CD14-positive monocyte (primary cell): ENCODE measurements around the gene RALA. TPM values are rescaled to one million over a fixed set of nuclear protein-coding genes. Genes with fewer than 3 reads are reported as not detected.
"Not testable (repeated sequence)": the region's sequence is repeated elsewhere in the genome, so short reads cannot be mapped to it uniquely, and the experiment has no call there.

Source experiments
- DNase-seq, 3 donors: peaks; one replicate each; pipeline ENCODE4 v3.0.0-alpha.2; 2011 to 2022
- H2AFZ ChIP-seq: 2 replicates; pipeline ENCODE4 v1.6.0; 2012; ENCODE audit warnings: mild to moderate bottlenecking, low read depth, low read length, inconsistent platforms; ENCODE audit not compliant: insufficient read depth, poor library complexity, severe bottlenecking
- H3K27ac ChIP-seq, 2 donors: 1 replicate in 1 of 2; 2 replicates in 1 of 2; pipeline ENCODE4 v1.5.1; 2012 to 2013; ENCODE audit warnings: low read length in 2 of 2, control low read depth in 1 of 2, inconsistent platforms in 1 of 2, low read depth in 1 of 2, mild to moderate bottlenecking in 1 of 2
- H3K27me3 ChIP-seq, 2 donors: one replicate each; pipeline versions ENCODE4 v1.6.0 to v1.6.1; 2011 to 2013; ENCODE audit warnings: low read length in 2 of 2; ENCODE audit not compliant: control insufficient read depth in 2 of 2, insufficient read depth in 2 of 2
- H3K36me3 ChIP-seq, 2 donors: replicated peaks in 1 of 2; 1 replicate in 1 of 2; 2 replicates in 1 of 2; pipeline versions ENCODE4 v1.5.1 to v1.6.1; 2012 to 2013; ENCODE audit warnings: low read length in 2 of 2, control low read depth in 1 of 2, inconsistent platforms in 1 of 2, mild to moderate bottlenecking in 1 of 2; ENCODE audit not compliant: insufficient read depth in 2 of 2, control insufficient read depth in 1 of 2
- H3K4me1 ChIP-seq, 2 donors: 1 replicate in 1 of 2; 2 replicates in 1 of 2; pipeline versions ENCODE4 v1.5.1 to v1.6.1; 2012 to 2013; ENCODE audit warnings: low read length in 2 of 2, control low read depth in 1 of 2, inconsistent platforms in 1 of 2, mild to moderate bottlenecking in 1 of 2, moderate library complexity in 1 of 2; ENCODE audit not compliant: insufficient read depth in 2 of 2, control insufficient read depth in 1 of 2
- H3K4me2 ChIP-seq: replicated peaks from 2 replicates; pipeline ENCODE3; 2012; ENCODE audit warnings: low read length, moderate library complexity, mild to moderate bottlenecking; ENCODE audit not compliant: poor library complexity, severe bottlenecking; ENCODE audit errors: extremely low read depth
- H3K4me3 ChIP-seq, 3 experiments: fragments of 200-600 bp in 1 of 3; sonication (generic) in 1 of 3; replicated peaks in 1 of 3; 1 replicate in 2 of 3; 2 replicates in 1 of 3; pipeline ENCODE4 v1.5.1; 2011 to 2013; ENCODE audit warnings: low read length in 3 of 3, mild to moderate bottlenecking in 3 of 3, control low read depth in 2 of 3, low read depth in 2 of 3, inconsistent platforms in 1 of 3, moderate library complexity in 1 of 3
- H3K79me2 ChIP-seq: 2 replicates; pipeline ENCODE4 v1.6.0; 2012; ENCODE audit warnings: mild to moderate bottlenecking, control low read depth, inconsistent platforms, low read length, moderate library complexity; ENCODE audit not compliant: insufficient read depth
- H3K9ac ChIP-seq: 2 replicates; pipeline ENCODE4 v1.6.0; 2017; ENCODE audit warnings: low read length, mild to moderate bottlenecking; ENCODE audit not compliant: insufficient read depth, poor library complexity, severe bottlenecking
- H3K9me3 ChIP-seq, 2 donors: replicated peaks in 1 of 2; 1 replicate in 1 of 2; 2 replicates in 1 of 2; pipeline versions ENCODE4 v1.5.1 to v1.6.1; 2012 to 2013; ENCODE audit warnings: low read length in 2 of 2, control low read depth in 1 of 2; ENCODE audit not compliant: control insufficient read depth in 1 of 2, insufficient read depth in 1 of 2
- H4K20me1 ChIP-seq: 2 replicates; pipeline ENCODE4 v1.6.0; 2012; ENCODE audit warnings: mild to moderate bottlenecking, low read length, control low read depth, moderate library complexity; ENCODE audit not compliant: insufficient read depth
- H3K27ac Mint-ChIP-seq, 7 donors: one replicate each; pipeline ENCODE4 v1.8.0; 2020; ENCODE audit warnings: mild to moderate bottlenecking in 7 of 7, mixed read lengths in 7 of 7, moderate library complexity in 6 of 7, inconsistent platforms in 2 of 7
- H3K27me3 Mint-ChIP-seq, 3 donors: one replicate each; pipeline ENCODE4 v1.8.0; 2021 to 2022; ENCODE audit warnings: low read depth in 3 of 3, mild to moderate bottlenecking in 3 of 3, mixed read lengths in 3 of 3, moderate library complexity in 3 of 3, inconsistent platforms in 1 of 3
- H3K36me3 Mint-ChIP-seq, 2 donors: one replicate each; pipeline ENCODE4 v1.8.0; 2020; ENCODE audit warnings: mixed read lengths in 2 of 2, inconsistent platforms in 1 of 2, mild to moderate bottlenecking in 1 of 2
- H3K4me1 Mint-ChIP-seq: one replicate; pipeline ENCODE4 v1.8.0; 2020; ENCODE audit warnings: mild to moderate bottlenecking, mixed read lengths
- H3K4me3 Mint-ChIP-seq, 2 donors: one replicate each; pipeline ENCODE4 v1.8.0; 2020; ENCODE audit warnings: mild to moderate bottlenecking in 2 of 2, mixed read lengths in 2 of 2, moderate library complexity in 1 of 2
- H3K9me3 Mint-ChIP-seq, 7 donors: one replicate each; pipeline ENCODE4 v1.8.0; 2020 to 2022; ENCODE audit warnings: mixed read lengths in 7 of 7, mild to moderate bottlenecking in 6 of 7, moderate library complexity in 6 of 7, inconsistent platforms in 2 of 7
- WGBS: methylation state at CpG from one replicate; pipeline ENCODE4 v1.1.5; 2013; ENCODE audit warnings: missing lambda C conversion rate; ENCODE audit not compliant: insufficient coverage; 5-methylcytosine and 5-hydroxymethylcytosine counted together
- intact Hi-C, 2 donors: fragments of 100-400 bp; cut with micrococcal nuclease; formaldehyde crosslinking; loops; one replicate each; pipeline versions ENCODE4 v1.15.0 to v1.15.1; 2023
- polyA plus RNA-seq, 3 donors: library from polyadenylated mRNA; depleted of rRNA in 1 of 3; unstranded in 2 of 3; stranded (reverse) in 1 of 3; fragments of 300-500 nt in 2 of 3; fragments of >200 nt in 1 of 3; fragmentation: Illumina TruSeq in 2 of 3; gene quantifications; 1 replicate in 2 of 3; 2 replicates in 1 of 3; pipeline ENCODE4 v1.2.3, GENCODE V29; 2012 to 2021
- TF ChIP-seq, protein P1 (sequence below): fragments of 200-600 bp; IDR thresholded peaks from one replicate; pipeline ENCODE4 v1.8.0; 2022; ENCODE audit warnings: antibody characterized with exemption, mild to moderate bottlenecking

Gene RALA
- polyA plus RNA-seq, 3 donors = 5.9 to 32.0 (median 30.8) TPM

DNA sequence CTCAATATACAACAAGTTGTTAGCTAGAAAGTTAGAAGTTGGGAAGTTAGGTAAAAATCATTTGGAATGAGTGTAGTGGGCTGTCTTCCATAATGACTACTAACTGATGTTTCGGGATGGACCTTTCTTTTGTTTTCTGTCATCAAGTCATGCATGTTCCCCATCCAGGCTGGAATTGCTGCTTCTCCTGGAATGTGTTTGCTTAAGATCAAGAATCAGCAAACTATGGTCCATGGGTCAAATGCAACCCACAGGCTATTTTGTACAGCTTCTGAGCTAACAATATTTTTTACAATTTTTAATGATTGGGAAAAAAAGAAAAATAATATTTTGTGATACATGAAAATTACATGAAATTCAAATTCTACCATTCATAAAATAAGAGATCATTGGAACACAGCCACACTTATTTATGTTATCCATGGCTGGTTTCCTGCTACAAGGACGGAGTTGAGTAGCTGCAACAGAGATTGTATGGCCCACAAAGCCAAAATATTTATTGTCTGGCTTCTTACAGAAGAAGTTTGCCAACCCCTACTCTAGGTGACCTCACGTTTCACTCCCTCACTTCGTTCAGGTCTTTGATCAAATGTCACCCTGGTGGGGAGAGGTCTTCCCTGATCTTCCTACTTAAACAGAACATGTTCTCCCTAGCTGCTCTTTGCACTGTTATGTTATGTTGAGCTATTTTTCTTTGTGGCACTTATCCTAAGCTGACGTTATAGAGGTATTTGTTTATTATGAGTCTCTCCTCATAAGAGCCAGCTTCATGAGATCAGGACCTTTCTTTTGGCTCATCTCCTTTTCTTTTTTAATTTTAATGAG is 127.1 kb downstream of the RALA start:
- H3K9me3 ChIP-seq = peaks cover 0 to 4% of the 10 kb centered on the region in 2 donors
- no peaks in the 10 kb centered on the region for H3K79me2 ChIP-seq

DNA sequence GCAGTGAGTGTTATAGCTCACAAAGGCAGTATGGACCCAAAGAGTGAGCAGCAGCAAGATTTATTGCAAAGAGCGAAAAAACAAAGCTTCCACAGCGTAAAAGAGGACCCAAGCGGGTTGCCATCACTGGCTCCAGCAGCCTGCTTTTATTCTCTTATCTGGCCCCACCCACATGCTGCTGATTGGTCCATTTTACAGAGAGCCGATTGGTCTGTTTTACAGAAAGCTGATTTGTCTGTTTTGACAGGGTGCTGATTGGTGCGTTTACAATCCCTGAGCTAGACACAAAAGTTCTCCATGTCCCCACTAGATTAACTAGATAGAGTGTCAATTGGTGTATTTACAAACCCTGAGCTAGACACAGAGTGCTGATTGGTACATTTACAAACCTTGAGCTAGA is 129.9 kb downstream of the RALA start:
- intact Hi-C loops = not testable (repeated sequence)

More for the DNA sequence above, 127.1 kb downstream of the RALA start:
- H2AFZ ChIP-seq = no peak overlapping the region
- H3K36me3 ChIP-seq = no peaks in the 10 kb centered on the region
- Mint-ChIP-seq H3K27me3 (peaks cover 0 to under 1% (median 0%) of the 10 kb centered on the region in 3 donors), H3K4me1 (peaks cover 3% of the 10 kb centered on the region), H3K4me3 (no peak overlapping the region), H3K27ac (no peak overlapping the region), H3K9me3 (peaks cover 0 to 10% (median 4%) of the 10 kb centered on the region in 7 donors), H3K36me3 (peaks cover 14% of the 10 kb centered on the region in 2 donors)
- no peaks in the 10 kb centered on the region for H3K4me1 ChIP-seq
- peaks cover 11% of the 10 kb centered on the region for H4K20me1 ChIP-seq
- intact Hi-C loops = no loop called here
- no peak overlapping the region for H3K27ac ChIP-seq
- no peaks in the 10 kb centered on the region for H3K27me3 ChIP-seq
- no peak overlapping the region for H3K4me3 ChIP-seq
- DNase-seq = no peak
- TF ChIP-seq, protein P1, sequence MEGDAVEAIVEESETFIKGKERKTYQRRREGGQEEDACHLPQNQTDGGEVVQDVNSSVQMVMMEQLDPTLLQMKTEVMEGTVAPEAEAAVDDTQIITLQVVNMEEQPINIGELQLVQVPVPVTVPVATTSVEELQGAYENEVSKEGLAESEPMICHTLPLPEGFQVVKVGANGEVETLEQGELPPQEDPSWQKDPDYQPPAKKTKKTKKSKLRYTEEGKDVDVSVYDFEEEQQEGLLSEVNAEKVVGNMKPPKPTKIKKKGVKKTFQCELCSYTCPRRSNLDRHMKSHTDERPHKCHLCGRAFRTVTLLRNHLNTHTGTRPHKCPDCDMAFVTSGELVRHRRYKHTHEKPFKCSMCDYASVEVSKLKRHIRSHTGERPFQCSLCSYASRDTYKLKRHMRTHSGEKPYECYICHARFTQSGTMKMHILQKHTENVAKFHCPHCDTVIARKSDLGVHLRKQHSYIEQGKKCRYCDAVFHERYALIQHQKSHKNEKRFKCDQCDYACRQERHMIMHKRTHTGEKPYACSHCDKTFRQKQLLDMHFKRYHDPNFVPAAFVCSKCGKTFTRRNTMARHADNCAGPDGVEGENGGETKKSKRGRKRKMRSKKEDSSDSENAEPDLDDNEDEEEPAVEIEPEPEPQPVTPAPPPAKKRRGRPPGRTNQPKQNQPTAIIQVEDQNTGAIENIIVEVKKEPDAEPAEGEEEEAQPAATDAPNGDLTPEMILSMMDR = no peak
- WGBS = 100% methylated on average over 1 of the region's 5 CpGs
- H3K4me2 ChIP-seq = no peak overlapping the region
- H3K9ac ChIP-seq = no peak overlapping the region

More for the DNA sequence above, 129.9 kb downstream of the RALA start:
- H4K20me1 ChIP-seq, H3K79me2 ChIP-seq, DNase-seq, H3K36me3 ChIP-seq, H3K9ac ChIP-seq, H3K27ac Mint-ChIP-seq, H3K4me3 Mint-ChIP-seq, H3K27me3 Mint-ChIP-seq, H3K9me3 ChIP-seq, H3K27me3 ChIP-seq, H3K27ac ChIP-seq, H3K4me3 ChIP-seq, H2AFZ ChIP-seq, H3K4me1 Mint-ChIP-seq, H3K4me2 ChIP-seq, H3K4me1 ChIP-seq: not testable (repeated sequence)
- Mint-ChIP-seq H3K9me3 (peaks cover 0 to 14% (median 4%) of the 10 kb centered on the region in 7 donors), H3K36me3 (peaks cover 10 to 14% of the 10 kb centered on the region in 2 donors)
- WGBS = 100% methylated on average over 3 of the region's 5 CpGs
